ENCODE measurements around the gene DNAH10.
A peak's percentile ranks its signal among the peaks of the same experiment; 100 is the strongest.

DNAH10 gene

DNA sequence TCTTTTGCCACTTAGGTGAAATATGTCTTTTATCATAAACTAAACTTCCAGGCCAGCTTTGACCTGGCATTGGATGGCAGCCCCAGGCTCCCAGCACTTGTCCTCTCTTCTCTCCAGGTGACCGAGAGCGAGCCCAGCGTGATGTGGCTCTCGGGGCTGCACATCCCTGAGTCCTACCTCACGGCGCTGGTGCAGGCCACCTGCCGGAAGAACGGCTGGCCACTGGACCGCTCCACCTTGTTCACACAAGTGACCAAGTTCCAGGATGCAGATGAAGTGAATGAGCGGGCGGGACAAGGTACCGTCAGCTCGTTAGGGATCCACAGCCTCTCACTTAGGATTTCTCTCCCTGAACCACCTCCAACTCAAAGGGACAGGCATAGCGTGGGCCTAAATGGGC, 171.1 kb downstream of the DNAH10 start:
- H3K4me3 ChIP-seq (ENCODE audit: low read depth, low read length) = no peak overlapping the region
- no peak for TF ChIP-seq POLR2A (IDR thresholded peaks at IDR 0.05; ENCODE audit: extremely low read depth, insufficient read length)
- no peak for TF ChIP-seq CTCF (IDR thresholded peaks at IDR 0.05; ENCODE audit: low read depth, low read length)
- TF ChIP-seq, protein P1, sequence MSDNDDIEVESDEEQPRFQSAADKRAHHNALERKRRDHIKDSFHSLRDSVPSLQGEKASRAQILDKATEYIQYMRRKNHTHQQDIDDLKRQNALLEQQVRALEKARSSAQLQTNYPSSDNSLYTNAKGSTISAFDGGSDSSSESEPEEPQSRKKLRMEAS (IDR thresholded peaks at IDR 0.05; ENCODE audit: low read depth, low read length) = no peak
- no peak for TF ChIP-seq MYC (IDR thresholded peaks at IDR 0.05; ENCODE audit: low read depth, low read length)
- DNase-seq (ENCODE audit: low read depth) = no peak

DNA sequence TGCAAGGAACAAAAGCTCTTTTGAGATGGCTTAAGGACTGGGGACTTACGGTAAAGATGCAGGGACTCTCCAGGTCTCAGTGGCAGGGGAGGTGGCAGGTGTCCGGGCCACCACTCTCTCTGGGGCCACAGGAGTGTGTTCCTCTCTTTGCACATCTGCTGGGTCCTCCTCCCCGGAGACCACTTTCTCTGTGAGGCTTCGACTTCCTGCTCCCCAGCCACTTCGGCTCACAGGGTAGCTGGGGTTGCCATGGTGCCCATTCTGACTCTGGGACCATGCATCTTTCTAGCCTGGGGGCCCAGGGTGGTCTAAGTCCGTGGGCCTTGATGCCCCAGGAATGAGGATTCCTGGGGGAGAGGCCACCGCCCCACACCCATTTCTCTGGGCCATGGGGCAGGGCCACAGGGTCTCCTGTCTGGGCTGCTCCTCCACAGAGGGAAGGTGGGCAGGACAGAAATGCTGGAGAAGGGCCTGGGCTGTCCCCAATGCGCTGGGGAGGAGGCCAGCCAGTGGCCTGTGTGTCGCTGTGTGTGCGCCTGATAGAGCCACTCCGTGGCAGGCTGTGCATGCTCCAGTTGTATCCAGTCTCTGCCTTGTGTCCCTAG, 172.0 kb downstream of the DNAH10 start:
- DNase-seq (ENCODE audit: low read depth) = peak; percentile 54
- no peak for TF ChIP-seq CTCF (IDR thresholded peaks at IDR 0.05; ENCODE audit: low read depth, low read length)
- TF ChIP-seq, protein P1 (IDR thresholded peaks at IDR 0.05; ENCODE audit: low read depth, low read length) = no peak
- TF ChIP-seq POLR2A (IDR thresholded peaks at IDR 0.05; ENCODE audit: extremely low read depth, insufficient read length) = no peak
- TF ChIP-seq MYC (IDR thresholded peaks at IDR 0.05; ENCODE audit: low read depth, low read length) = no peak
- no peak overlapping the region for H3K4me3 ChIP-seq (ENCODE audit: low read depth, low read length)

DNA sequence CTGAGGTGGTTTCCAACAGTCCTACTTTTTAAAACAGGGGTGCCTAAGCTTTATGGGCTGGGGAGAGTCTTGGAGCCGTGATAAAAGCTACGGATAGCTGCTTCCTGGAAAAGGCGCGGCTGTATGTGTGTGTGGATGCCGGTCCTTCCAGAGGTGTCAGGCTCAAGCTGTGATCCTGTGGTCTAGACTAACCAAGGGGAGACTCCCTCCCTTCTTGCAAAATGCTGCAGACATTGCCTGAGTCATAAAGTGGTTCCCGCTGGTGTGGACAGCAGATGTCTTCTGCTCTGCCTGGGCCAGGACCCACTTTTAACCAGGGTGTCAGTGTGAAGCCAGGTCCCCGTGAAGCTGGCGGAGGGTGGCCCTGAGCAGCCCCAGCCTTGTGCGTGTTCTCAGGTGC, 172.7 kb downstream of the DNAH10 start:
- no peak for TF ChIP-seq CTCF (IDR thresholded peaks at IDR 0.05; ENCODE audit: low read depth, low read length)
- TF ChIP-seq, protein P1 (IDR thresholded peaks at IDR 0.05; ENCODE audit: low read depth, low read length) = peak; percentile 83
- no peak for TF ChIP-seq POLR2A (IDR thresholded peaks at IDR 0.05; ENCODE audit: extremely low read depth, insufficient read length)
- peak; percentile 88 for TF ChIP-seq MYC (IDR thresholded peaks at IDR 0.05; ENCODE audit: low read depth, low read length)
- DNase-seq (ENCODE audit: low read depth) = peak; percentile 94

GRCh38 chr12:123935956-123936355, 173.9 kb downstream of the DNAH10 start:
- H3K4me3 ChIP-seq (ENCODE audit: low read depth, low read length) = no peak overlapping the region
- TF ChIP-seq POLR2A (IDR thresholded peaks at IDR 0.05; ENCODE audit: extremely low read depth, insufficient read length) = no peak
- TF ChIP-seq, protein P1 (IDR thresholded peaks at IDR 0.05; ENCODE audit: low read depth, low read length) = no peak
- no peak for TF ChIP-seq CTCF (IDR thresholded peaks at IDR 0.05; ENCODE audit: low read depth, low read length)
- TF ChIP-seq MYC (IDR thresholded peaks at IDR 0.05; ENCODE audit: low read depth, low read length) = no peak

More for the DNA sequence above, 172.7 kb downstream of the DNAH10 start:
- no peak overlapping the region for H3K4me3 ChIP-seq (ENCODE audit: low read depth, low read length)

GRCh38 chr12:123936471-123936870, 174.4 kb downstream of the DNAH10 start:
- TF ChIP-seq POLR2A (IDR thresholded peaks at IDR 0.05; ENCODE audit: extremely low read depth, insufficient read length) (no peak), CTCF (IDR thresholded peaks at IDR 0.05; ENCODE audit: low read depth, low read length) (no peak), MYC (IDR thresholded peaks at IDR 0.05; ENCODE audit: low read depth, low read length) (no peak)
- TF ChIP-seq, protein P1 (IDR thresholded peaks at IDR 0.05; ENCODE audit: low read depth, low read length) = no peak
- no peak for DNase-seq (ENCODE audit: low read depth)
- H3K4me3 ChIP-seq (ENCODE audit: low read depth, low read length) = no peak overlapping the region

More at GRCh38 chr12:123935956-123936355, 173.9 kb downstream of the DNAH10 start:
- no peak for DNase-seq (ENCODE audit: low read depth)

All from NB4 (cell line).